ENCODE results near the gene PTPRZ1.

Gene PTPRZ1

DNA sequence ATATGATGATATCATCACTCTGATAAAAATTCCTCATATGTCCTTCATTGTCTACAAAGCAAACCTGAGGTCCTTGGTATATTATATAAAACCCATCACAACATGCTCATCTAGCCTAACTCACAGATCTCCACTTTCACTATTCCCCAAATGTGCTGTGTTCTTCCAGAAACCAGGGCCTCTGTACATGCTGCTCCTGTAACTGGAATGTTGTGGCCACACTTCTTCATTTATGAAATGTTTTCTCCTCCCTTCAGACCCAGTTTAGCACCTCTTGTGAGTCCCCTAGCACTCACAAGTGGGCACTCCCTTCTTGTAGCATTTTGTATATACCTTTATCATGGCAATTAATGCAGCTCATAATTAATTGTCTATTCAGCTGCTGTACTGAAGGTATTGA lies 209.2 kb downstream of the PTPRZ1 start:
- no peak overlapping the region for H3K27ac ChIP-seq
- TF ChIP-seq CTCF (conservative IDR thresholded peaks at IDR 0.05), result no peak

- H3K27ac ChIP-seq, result no peak overlapping the region
- no peak for TF ChIP-seq CTCF (conservative IDR thresholded peaks at IDR 0.05)
These were observed 209.7 kb downstream of the PTPRZ1 start for GRCh38 chr7:122082670-122083069.

- peak; percentile 97 for TF ChIP-seq CTCF (conservative IDR thresholded peaks at IDR 0.05)
- H3K27ac ChIP-seq, result no peak overlapping the region
These were observed 220.2 kb downstream of the PTPRZ1 start for GRCh38 chr7:122092964-122093797.

DNA sequence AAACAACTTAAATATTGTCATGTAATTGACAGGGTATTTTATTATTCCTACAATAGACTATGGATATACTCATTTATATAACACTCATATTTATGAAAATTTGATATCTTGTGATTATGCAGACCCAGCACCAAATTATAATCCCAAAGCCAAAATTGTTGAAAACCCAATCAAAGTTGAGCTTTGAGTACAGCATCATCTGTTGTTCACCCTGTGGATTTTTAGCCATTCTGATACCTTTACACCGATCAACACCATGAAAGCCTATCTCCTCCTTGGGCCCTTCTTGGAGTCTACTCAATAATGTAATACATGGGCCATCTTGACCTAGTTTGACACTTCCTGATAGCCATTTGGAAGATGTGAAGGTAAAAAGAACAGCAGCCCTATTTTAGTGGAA lies 221.6 kb downstream of the PTPRZ1 start:
- no peak for TF ChIP-seq CTCF (conservative IDR thresholded peaks at IDR 0.05)
- no peak overlapping the region for H3K27ac ChIP-seq

- H3K27ac ChIP-seq, result no peak overlapping the region
- TF ChIP-seq CTCF (conservative IDR thresholded peaks at IDR 0.05), result no peak
These were observed 222.7 kb downstream of the PTPRZ1 start for GRCh38 chr7:122095642-122096041.

DNA sequence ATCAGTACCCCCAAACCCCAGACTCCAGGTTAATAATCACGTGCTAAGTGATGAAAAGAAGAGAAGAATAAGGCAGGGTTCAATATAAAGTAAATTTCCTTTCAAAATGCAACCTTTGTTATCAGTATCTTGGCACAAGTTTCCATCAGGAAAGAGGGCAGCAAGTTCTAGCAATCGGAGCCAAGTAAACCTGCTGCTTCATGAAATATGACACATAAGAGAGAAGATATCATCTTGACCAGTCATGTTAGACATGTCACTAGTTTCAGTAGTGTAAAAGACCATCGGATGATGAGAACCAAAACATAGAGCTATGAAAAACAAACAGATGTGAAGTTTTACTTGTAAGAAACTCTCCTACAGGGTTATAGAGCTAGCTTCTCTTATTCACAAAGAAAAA lies 227.1 kb downstream of the PTPRZ1 start:
- no peak for TF ChIP-seq CTCF (conservative IDR thresholded peaks at IDR 0.05)

DNA sequence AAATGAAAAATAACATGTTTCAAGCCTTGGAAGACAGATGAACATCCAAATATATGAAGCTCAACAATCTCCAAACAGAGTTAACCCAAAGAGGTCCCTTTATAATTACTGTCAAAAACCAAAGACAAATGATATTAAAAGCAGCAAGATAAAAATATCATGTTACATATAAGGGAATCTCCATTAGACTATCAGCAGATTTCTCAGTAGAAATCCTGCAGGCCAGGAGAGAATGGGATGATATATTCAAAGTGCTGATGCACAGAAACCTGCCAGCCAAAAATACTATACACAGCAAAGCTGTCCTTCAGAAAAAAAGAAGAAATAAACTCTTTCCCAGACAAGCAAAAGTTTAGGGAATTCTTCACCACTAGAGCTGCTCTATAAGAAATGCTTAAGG lies 230.1 kb downstream of the PTPRZ1 start:
- no peak overlapping the region for H3K27ac ChIP-seq
- no peak for TF ChIP-seq CTCF (conservative IDR thresholded peaks at IDR 0.05)

More for the DNA sequence above, 227.1 kb downstream of the PTPRZ1 start:
- no peak overlapping the region for H3K27ac ChIP-seq
